HG02763 (cell line): ENCODE measurements around the gene MOB3B.
"Not testable (repeated sequence)": the region's sequence is repeated elsewhere in the genome, so short reads cannot be mapped to it uniquely, and the experiment has no call there.

ENCODE experiments used
- ATAC-seq: cut with Tn5 transposase; IDR thresholded peaks from one replicate; pipeline ENCODE4 v1.9.1; 2021; ENCODE audit warnings: mild to moderate bottlenecking, moderate library complexity; ENCODE audit not compliant: unreplicated experiment

MOB3B gene

GRCh38 chr9:27451207-27451797 lies 78.3 kb downstream of the MOB3B start:
- ATAC-seq = peak; percentile 45

GRCh38 chr9:27450752-27451151 lies 78.9 kb downstream of the MOB3B start:
- ATAC-seq = no peak

- not testable (repeated sequence) for ATAC-seq
These were observed 81.3 kb downstream of the MOB3B start for GRCh38 chr9:27448356-27448755.

- no peak for ATAC-seq
These were observed 82.5 kb downstream of the MOB3B start for GRCh38 chr9:27447031-27447683.

- ATAC-seq = no peak
These were observed 83.9 kb downstream of the MOB3B start for GRCh38 chr9:27445688-27446087.

GRCh38 chr9:27445057-27445595 lies 84.5 kb downstream of the MOB3B start:
- ATAC-seq = no peak

GRCh38 chr9:27442464-27442863 lies 87.2 kb downstream of the MOB3B start:
- ATAC-seq = no peak

- peak; percentile 85 for ATAC-seq
These were observed 87.9 kb downstream of the MOB3B start for GRCh38 chr9:27441741-27442070.

- peak; percentile 34 for ATAC-seq
These were observed 88.5 kb downstream of the MOB3B start for GRCh38 chr9:27440888-27441740.

GRCh38 chr9:27438522-27438921 lies 91.1 kb downstream of the MOB3B start:
- ATAC-seq = no peak

- no peak for ATAC-seq
These were observed 91.8 kb downstream of the MOB3B start for GRCh38 chr9:27437652-27438373.

GRCh38 chr9:27436234-27436633 lies 93.4 kb downstream of the MOB3B start:
- no peak for ATAC-seq

- no peak for ATAC-seq
These were observed 95.8 kb downstream of the MOB3B start for GRCh38 chr9:27433631-27434325.

GRCh38 chr9:27432308-27432707 lies 97.3 kb downstream of the MOB3B start:
- ATAC-seq = no peak

- ATAC-seq = no peak
These were observed 98.0 kb downstream of the MOB3B start for GRCh38 chr9:27431543-27432147.

GRCh38 chr9:27430750-27431535 lies 98.7 kb downstream of the MOB3B start:
- no peak for ATAC-seq

- no peak for ATAC-seq
These were observed 99.7 kb downstream of the MOB3B start for GRCh38 chr9:27429917-27430316.

- ATAC-seq = no peak
These were observed 100.2 kb downstream of the MOB3B start for GRCh38 chr9:27429436-27429835.

GRCh38 chr9:27428551-27428950 lies 101.1 kb downstream of the MOB3B start:
- ATAC-seq = no peak
